GM19023 (cell line): ENCODE results near the gene COL4A2.

Experiments
- ATAC-seq: cut with Tn5 transposase; IDR thresholded peaks from one replicate; pipeline ENCODE4 v1.9.1; 2021; ENCODE audit warnings: mild to moderate bottlenecking, moderate library complexity; ENCODE audit not compliant: unreplicated experiment

COL4A2 gene

DNA sequence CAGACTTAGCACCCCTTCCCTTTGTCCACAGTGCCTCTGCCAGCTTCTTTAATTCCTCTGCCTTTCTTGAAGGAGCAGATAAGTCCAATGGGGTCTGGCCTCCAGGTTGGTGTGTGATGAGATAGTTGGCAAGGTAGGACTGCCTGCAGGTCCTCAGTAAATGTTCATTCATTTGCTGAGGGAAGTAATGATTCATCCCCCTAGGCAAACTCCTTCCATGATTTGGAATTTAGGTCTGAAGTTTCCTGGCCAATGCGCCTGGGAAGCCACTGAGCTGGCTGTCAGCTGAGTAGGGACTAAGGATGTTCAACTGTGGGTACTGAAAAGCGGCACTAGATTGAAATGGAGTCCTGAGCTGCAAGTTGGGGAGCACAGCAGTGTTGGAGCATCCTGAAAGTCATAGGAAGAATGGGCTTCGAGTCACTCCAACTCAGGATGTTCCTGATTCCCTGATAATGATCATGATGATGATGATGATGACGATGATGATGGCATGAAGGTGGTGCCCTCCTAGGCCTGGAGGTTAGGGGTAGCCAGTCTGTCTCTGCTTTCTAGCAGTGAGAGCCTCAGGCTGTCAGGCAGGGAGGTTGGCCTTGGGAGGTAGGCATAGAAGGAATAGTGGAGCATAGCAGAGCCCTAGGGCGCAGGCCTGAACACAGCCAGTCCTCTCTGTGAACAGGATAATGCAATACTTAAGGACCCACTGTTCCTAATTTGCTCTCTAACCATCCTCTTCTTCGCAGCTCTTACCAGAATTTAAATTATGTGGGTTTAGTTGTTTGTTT lies 44.7 kb downstream of the COL4A2 start:
- no peak for ATAC-seq

DNA sequence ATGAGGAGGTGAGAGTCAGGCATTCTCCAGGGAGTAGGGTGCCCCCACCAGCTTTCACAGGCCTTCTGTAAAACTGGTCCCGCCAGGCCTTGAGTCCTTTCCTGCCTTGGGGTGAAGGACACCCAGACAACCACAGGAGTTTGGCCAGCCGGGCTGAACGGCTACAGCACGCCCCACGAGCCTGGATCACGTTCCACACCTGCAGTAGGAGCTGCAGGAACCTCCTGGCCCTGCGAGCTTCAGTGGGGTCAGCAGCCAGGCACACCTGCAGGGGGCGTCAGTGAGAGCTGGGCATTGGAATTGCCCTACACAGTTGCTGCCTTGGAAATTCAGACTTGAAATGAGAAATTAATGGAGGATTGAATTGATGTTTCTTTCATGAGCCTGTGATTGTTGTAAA lies 45.7 kb downstream of the COL4A2 start:
- ATAC-seq: no peak

DNA sequence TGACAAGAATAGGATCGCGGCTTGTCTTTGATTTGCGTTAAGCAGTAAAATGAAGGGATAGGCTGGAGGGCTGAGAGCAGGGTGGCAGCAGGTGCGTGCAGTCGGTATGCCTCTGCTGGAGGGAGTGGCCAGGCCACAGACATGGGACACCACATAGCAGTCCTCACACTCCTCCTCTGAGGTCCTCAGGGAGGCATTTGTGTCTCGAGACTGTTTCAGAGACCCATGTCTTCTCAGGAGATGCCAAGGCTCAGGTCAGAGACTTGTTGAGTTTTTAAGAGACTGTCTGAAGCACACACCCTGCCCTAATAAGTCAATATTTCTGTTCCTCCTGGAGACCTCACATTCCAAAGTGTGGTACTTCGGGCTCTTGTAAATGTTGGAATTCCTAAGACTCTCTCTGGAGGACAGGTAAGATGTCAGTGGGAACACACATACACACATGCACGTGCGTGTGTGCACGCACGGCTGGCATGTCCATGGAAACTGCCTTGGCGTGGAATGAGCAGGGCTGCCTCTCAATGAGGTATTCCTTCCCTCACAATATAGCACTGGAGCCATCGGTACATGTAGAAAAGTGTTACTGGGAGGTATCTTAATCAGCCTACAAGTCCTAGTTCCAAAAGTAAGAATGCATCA lies 46.4 kb downstream of the COL4A2 start:
- no peak for ATAC-seq

DNA sequence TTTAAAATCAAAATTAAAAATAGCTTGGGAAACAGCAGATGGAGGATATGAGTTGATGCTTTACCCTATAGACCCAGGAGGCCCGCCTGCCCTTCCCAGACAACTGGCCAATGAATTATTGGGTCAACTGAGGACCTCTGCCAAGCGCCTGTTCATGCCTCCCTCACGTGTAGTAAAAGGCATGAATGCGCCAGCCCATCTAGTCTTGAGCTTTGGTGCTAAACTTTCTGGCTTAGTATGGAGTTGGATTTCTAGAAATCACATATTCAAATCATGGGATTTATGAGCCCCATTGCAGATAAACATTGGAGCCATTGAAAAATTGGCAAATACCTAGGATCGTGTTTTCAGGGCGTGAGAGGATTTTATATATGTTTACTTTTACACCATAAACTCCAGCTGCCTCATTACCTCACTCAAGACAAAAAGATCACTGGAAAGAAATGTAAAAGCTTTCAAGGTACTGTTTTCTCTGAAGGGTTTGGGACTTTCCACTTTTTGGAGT lies 47.1 kb downstream of the COL4A2 start:
- ATAC-seq: no peak

DNA sequence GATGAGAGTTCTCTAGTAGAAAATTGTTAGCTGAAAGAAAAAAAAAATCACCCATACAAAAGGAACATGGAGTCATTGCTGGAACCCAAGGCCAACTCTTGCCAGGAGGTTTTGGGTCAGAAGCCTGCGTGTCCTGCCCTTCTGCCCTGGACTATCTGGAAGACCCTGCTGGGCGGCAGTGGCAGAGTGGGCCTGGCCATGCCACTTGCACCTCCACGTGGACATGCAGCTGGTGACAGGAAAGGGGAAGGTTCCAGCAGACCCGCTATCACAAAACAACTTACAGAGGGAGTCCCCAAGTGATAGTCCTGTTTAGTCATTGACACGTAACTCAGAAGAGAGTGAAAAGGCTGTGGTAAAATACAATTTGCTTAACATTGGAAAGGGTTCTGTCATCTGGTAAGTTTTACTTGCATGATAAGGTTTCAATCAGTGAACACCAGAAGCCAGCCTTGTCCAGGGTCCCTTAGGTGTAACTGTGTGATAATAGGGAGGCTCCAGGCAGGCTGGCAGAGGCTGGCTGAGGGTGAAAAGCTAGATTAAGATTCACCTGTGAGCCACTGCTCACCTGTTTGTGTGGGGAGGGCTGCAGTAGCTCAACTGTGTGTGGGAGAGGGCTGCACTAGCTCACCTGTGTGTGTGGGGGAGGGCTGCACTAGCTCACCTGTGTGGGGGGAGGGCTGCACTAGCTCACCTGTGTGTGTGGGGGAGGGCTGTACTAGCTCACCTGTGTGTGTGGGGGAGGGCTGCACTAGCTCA lies 47.8 kb downstream of the COL4A2 start:
- ATAC-seq: no peak

DNA sequence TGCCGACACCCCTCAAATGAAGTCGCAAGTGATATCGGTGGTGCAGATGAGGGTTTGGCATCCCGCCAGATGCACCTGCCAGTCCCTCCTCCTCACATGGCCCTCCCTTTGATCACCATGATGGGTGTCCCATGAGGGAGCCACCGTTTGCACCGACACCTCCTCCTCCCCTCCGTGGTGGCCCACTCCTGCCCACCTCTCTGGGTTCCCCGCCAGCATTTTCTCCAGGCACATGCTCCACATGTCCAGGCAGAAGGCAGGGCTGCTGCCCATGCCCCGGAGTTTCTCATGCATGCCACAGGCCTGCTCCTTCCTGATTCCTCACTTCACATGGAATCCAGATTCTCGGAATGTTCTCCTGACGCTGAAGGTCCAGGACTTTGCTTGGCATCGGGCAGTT lies 49.3 kb downstream of the COL4A2 start:
- no peak for ATAC-seq

DNA sequence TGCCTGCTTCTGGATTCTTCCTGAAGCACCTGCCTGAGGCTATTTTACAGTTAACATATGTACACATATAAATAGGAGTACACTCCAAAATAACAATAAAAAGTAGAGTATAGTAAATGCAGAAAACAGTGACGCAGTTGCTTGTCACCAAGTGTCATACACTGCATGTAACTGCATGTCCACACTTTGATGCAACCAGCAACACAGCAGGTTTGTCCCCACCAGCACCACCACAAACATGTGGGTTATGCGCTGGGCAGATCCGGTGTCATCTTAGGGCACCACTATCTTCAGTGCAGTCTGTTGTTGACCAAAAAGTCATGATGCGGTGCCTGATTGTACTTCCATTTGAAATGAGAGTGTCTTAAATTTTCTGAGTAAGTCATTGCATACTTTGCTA lies 51.3 kb downstream of the COL4A2 start:
- ATAC-seq: no peak

DNA sequence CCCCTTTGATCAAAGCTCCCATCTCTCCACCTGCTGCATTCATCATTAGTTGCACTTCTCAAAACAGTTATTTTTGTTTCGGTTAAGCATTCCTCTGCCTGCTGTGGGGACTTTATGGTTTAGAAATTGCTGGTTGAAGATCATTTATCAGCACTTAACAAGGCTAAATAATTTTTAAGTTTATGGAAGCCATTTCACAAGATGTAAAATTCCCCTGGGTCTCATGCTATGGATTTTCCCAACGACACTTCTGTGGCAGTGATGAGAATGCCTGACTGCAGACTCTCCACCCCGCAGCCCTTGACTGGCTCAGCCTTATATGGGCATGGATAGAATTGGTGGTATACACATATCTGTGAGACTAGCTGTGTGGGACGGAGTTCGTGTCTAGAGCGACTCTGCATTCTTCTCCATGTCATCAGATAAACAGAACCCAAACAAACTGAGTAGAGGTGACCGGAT lies 52.8 kb downstream of the COL4A2 start:
- no peak for ATAC-seq

DNA sequence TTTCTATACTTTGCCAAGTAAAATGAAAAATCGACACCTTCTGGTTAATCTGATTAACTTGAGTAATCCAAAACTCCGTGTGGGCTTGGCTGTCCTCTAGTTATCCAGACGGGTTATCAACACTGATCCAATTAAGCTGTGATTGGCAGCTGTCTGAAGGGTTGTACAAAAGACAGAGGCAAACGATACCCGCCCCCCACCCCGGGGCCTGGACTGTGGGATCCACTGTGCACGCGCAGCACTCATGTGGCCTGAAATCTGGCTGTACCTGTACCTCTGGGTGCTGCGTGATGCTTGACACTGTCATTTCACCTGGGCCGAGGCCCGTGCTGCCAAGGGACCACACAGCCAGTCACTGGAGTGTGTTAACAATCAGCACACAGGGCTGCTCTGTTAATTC lies 53.5 kb downstream of the COL4A2 start:
- no peak for ATAC-seq

DNA sequence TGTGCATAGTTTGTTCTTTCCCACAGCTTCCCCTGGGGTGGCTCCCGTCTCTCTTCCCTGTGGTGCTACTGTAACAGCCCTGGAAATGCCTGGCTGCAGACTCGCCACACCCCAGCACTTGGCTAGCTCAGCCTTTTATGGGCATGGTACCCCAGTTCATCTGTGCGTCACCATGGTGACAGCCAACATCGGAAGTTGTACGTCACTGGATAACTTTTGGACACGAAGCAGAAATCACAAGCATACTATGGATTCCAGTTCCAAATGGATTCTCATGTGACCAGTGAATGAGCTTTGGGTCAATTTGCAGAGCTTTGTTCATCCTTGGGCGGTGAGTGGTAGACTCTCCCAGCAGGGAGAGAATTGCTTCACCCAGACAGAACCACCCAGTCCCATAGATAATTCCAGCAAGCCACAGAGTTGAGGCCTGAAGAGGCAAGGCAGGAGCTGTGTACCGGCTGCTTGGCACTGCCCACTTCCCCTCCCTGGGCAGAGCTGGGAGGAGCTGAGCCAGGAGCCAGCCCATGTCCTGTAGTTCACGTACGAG lies 54.4 kb downstream of the COL4A2 start:
- no peak for ATAC-seq

DNA sequence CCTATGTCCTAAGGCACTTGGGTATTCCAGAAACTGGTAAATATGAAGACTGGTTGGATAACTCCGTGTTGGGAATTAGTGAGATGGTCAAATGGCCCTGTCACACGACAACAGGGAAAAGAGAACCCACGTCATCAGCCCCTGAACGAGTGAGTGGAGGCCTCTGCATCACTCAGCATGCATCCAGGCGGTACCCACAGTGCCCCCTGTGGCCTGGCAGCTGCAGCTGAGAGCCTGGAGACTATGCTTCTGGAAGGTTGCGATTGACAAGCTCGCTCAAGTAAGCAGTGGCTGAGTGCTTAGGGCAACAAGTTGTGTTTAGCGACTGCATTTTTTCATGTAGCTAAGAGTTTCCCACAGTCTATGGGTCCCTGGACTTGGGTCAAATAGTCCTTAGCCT lies 55.9 kb downstream of the COL4A2 start:
- ATAC-seq: no peak

DNA sequence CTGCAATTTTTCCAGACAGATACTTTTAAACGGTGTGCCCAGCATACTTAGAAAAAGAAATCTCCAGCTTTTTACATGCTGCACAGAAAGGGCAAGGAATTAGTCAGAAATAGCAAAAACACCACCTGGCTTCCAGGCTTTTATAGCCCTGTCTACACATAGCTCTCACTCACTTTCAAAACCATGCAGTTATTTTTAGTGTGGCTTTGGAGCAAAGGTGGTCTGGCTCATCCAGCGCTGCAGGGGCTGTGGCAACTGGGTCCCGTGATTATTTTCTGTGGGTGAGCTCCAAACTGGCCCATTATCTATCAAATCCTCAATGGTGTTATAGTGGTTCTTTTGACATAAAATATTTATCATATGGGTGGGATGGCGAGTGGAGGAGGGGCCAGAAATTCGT lies 57.0 kb downstream of the COL4A2 start:
- no peak for ATAC-seq

DNA sequence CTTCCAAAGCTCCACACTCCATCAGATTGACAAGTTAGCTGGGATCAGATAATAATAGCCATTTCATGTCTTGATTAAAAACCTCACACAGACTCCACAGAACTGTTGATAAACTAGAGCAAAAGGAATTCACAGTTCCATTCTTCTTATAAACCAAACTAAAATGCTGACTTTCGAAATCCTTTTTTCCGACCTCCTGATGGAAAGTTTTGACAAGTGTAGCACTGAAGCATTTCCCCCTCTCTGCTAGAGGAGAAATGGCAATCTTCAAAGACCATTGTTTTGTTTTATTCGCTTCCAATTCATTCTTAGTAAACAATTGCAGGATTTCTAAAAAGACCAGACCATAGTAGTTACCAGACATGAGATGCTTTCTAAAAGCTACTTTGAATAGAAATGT lies 58.8 kb downstream of the COL4A2 start:
- ATAC-seq: no peak

DNA sequence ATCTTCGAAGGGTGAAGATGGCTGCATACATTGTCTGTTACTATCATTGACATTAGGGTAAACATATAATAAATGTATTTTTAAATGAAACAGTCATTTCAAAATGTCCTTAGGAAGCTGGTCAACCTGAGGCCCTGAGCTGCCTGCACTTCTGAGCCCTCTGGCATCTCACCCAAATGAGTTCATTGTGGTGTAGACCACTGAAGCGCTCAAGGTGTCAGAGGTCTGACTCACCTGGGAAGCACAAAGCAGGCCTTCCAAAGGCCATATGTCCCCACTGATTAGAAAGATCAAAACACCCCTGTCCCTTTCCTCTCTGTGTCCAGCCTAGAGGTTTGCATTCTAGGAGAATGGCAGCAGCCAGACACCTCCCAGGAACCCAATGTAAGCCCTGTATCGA lies 59.6 kb downstream of the COL4A2 start:
- no peak for ATAC-seq

DNA sequence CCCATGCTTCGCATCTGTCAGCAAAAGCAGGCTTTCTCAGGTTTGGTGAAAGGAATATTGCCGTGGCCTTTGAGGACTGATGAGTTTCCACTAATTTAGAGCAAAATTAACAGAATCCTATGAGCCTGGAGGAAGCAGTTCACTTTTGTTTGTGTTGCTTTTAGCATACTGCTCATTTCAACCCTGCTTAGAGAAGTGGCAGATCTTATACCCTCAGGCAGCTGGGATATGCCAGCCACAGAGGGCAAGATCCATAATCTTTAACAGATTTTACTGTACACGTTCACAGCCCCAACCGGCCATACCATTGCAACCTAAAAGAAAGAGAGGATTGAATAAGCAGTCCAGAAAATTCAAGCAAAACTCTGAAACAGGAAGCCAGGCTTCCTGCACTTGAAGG lies 60.5 kb downstream of the COL4A2 start:
- ATAC-seq: no peak

DNA sequence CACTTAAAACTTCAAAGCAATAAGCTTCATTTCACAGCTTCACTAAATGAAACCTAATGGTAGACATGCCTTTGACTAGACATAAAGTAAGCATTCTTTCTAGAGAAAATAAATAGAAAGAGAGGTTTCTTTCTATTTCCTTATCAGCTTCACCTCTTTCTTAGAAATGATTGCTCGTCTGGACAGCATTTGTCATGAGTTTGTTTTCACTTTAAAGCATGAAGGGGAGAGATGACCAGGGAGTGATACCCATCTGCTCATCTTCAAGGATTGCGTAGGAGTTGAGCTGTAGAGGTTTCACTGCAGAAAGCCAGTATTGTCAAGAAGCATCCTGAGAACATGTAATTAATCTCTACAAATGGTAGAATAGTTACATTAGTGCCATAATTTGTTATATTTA lies 61.3 kb downstream of the COL4A2 start:
- no peak for ATAC-seq

DNA sequence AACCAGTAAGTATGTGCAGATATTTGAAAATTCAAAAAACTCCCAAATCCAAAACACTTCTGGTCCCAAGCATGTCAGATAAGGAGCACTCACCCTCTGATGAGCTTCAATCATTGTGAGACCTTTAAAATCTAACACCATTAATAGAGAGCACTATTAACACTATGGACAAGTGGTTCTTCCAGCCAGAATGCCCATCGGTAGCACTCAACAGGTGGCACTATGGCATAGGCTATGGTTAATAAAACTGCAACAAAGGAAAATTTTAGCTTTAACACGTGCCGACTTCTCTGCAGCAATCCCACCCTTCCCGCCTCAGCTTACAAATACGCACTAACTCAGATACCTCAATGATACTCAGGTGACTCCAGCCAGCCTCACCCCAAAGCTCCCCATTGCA lies 62.3 kb downstream of the COL4A2 start:
- ATAC-seq: no peak

DNA sequence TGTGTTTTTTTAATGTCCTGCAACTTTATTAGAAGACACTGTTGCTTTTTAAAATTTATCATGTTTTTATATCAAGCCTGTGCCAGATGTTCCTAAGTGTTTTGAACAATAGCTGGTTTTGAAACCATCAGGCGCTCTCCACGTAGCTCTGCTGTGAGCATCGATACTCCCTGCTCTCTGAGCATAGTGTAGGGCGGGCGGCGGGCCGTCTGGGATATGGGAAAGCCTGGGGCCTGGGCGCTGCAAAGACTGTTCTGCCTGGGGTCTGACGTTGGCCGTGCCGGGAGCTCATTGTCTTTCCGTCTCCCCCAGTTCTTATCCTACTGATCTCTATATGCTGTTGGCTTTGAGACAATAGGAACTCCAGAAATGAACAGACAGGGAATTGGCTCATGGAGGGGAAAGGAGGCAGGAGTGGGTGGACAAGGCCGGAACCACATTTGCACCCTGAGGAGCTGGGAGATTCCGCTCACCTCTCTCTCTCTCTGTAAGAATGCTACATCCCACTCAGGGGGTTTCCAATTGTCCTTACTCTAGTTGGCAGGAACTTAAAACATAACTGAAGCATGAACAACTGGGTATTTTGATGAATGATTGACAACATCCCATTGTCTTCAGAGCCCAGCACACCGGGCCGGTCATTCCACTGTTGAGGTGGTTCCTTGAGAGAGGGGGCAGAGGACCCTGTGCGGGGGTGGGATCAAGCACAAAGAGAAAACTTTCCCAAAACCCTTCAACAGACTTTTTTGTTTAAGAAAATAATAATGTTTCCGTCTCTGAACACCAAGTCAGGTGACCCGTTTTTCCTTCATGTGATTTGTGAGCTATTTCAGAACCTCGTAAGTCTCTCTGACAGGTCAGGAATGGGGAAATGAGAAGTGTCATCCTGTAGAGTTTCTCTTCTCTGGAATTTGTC lies 64.7 kb downstream of the COL4A2 start:
- peak; percentile 73 for ATAC-seq

DNA sequence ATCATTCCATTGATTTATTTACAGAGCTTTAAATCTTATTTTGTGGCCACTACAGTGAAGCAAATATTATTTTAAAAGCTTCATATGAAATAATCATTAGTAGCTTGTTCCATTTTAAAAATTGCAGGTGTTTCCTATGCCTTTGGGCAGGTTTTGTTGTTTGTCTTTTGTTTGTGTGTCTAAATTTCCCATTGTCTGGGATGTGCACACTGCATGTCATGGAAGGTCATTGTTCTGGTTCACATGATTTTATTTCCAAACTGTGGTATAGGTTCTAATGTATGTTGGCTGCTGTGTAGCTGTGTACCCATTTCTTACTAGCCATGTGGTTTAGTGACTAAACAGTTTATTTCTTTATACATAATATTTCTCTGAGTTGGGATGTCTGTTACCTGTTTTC lies 65.6 kb downstream of the COL4A2 start:
- no peak for ATAC-seq

DNA sequence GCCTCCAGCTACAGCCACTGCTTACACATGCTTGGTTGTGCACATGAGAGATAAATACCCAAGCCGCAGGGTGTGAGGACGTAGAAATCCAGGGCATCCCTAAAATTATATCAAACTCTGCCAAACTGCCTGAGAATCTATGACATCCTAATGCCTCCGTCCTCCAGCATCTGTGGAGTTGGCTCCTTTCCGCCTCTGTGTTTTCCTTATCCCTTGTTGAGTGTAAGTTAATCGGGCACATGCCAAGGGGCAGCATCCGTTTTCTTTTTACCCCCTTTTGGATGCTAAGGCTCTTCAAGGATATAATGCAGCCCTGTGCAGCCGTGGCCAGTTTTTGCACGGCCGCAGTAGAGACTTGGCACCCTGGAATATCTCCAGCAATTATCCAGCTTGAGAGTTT lies 66.5 kb downstream of the COL4A2 start:
- ATAC-seq: no peak
